ENCODE results near the gene TUBB2A. TPM values are rescaled to one million over a fixed set of nuclear protein-coding genes. Genes with fewer than 3 reads are reported as not detected.
"Not testable (repeated sequence)": the region's sequence is repeated elsewhere in the genome, so short reads cannot be mapped to it uniquely, and the experiment has no call there.

TUBB2A gene
- total RNA-seq, 1 experiment from 2014 or later = 49.9 TPM

DNA sequence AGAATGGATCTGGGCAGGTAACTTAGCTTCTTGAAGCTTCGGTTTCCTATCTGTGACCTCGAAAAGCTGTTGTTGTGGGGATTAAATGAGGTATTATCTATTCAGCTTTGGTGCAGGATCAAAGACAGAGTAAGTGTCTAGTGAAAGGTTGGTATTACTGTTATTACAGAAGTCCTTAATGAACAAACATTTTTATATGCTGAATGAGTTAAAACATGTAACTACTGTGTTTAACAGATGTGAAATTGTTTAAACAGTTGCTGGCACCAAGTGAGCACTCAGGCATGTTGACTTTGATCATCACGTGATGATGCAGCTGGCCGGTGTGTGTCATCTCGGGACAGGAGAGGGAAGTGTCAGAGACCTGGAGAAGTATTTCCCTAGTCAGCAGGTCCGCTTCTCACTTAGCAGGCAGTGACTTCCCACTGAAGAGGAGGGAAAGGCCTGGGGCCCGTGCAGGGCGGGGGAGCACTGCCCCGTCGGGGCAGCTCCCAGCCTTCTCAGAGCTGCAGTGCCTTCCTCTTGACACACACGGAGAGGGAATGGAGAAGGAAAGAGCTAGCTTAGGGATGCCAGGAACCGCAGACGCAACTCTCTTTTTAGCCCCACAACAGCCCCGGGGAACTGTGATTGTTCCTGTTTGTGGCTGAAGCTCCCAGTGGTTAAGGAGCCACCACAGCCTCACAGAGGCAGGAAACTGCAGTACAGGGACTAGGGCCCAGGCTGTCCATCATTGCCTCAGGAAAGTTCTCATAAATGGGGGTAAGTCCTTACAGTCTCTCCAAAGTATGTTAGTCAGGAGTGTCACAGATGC is 18.0 kb downstream of the TUBB2A start:
- RAD21 ChIA-PET (ENCODE audit: low non-redundant PET in 1 of 2, low total read pairs in 2 of 2, uncharacterized antibody in 2 of 2, unreplicated experiment in 2 of 2) = interaction anchor here in 1 of 2 experiments (0.6 kb wide), 1 partner anchor 35 kb away, joined by 8 read pairs; no protein-coding TSS in a partner anchor
- POLR2A ChIA-PET = no interaction called here
- no peak for DNase-seq (ENCODE audit: low read depth, low spot score)
- H3K36me3 ChIP-seq (ENCODE audit: control insufficient read depth in 1 of 2, insufficient read depth in 2 of 2, low read length in 2 of 2) = peaks cover 0 to 13% of the 10 kb centered on the region in 2 experiments; a peak in 2 of 4 replicates
- CTCF ChIA-PET = no interaction called here
- no TSS peak for BruUV-seq (replicated peaks)
- no peak overlapping the region for H2AFZ ChIP-seq (ENCODE audit: low read depth, low read length, poor library complexity, severe bottlenecking)
- no peak for TF ChIP-seq ELF1 (IDR thresholded peaks at IDR 0.05; ENCODE audit: borderline replicate concordance, low read depth)
- TF ChIP-seq SRF (IDR thresholded peaks at IDR 0.05; ENCODE audit: low read depth) = no peak
- no peak for TF ChIP-seq POLR2A (IDR thresholded peaks at IDR 0.05; ENCODE audit: borderline replicate concordance, extremely low read depth, insufficient read depth, insufficient read length)
- no peak for TF ChIP-seq SP1 (IDR thresholded peaks at IDR 0.05; ENCODE audit: low read depth)
- no peak for TF ChIP-seq EGR1 (IDR thresholded peaks at IDR 0.05; ENCODE audit: low read depth)
- TF ChIP-seq ZNF274 (IDR thresholded peaks at IDR 0.05; ENCODE audit: low read depth, low read length) = no peak
- no peak for TF ChIP-seq CBX3 (IDR thresholded peaks at IDR 0.05; ENCODE audit: low read depth)
- H3K4me3 ChIP-seq (replicated peaks in 1 of 2; ENCODE audit: low read depth in 1 of 2, low read length in 2 of 2) = no peak overlapping the region
- no peak overlapping the region for H3K27ac ChIP-seq (ENCODE audit: low read depth, low read length)
- H4K20me1 ChIP-seq (ENCODE audit: insufficient read depth) = no peaks in the 10 kb centered on the region
- no peaks in the 10 kb centered on the region for H3K79me2 ChIP-seq (ENCODE audit: insufficient read depth, low read length)
- ATAC-seq = no peak; the same call in 1 of the 2 replicates
- intact Hi-C loops (cut with micrococcal nuclease) = no loop called here
- no peaks in the 10 kb centered on the region for H3K9me2 ChIP-seq (ENCODE audit: insufficient read depth)
- no peaks in the 10 kb centered on the region for H3K4me1 ChIP-seq (ENCODE audit: control insufficient read depth in 1 of 2, insufficient read depth in 2 of 2, low read length in 2 of 2)
- H3K9ac ChIP-seq (ENCODE audit: low read length) = no peak overlapping the region
- H3K9me3 ChIP-seq (ENCODE audit: control insufficient read depth in 1 of 2, insufficient read depth in 1 of 2, low read depth in 1 of 2, low read length in 2 of 2) = no peaks in the 10 kb centered on the region
- H3K4me2 ChIP-seq (ENCODE audit: low read length) = no peak overlapping the region
- H3K27me3 ChIP-seq (ENCODE audit: insufficient read depth, low read length) = no peaks in the 10 kb centered on the region

DNA sequence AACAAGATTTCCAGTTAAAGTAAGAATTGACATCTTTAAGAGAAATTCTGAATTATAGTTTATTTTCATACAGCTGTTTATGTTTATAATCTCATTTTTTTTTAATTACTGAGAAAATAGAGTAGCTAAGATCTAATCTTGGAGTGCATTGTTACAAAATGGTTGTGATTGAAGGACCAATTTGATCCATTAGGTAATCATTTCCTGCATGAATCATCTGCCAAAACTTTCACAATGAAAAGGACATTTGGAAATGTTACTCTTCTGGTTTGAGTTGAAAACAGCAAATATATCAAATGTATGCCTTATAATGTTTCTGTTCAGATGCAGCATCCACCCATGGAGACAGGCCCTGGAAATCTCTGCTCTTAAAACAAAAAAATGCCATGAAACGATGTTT is 19.0 kb downstream of the TUBB2A start:
- no TSS peak for BruUV-seq (replicated peaks)

DNA sequence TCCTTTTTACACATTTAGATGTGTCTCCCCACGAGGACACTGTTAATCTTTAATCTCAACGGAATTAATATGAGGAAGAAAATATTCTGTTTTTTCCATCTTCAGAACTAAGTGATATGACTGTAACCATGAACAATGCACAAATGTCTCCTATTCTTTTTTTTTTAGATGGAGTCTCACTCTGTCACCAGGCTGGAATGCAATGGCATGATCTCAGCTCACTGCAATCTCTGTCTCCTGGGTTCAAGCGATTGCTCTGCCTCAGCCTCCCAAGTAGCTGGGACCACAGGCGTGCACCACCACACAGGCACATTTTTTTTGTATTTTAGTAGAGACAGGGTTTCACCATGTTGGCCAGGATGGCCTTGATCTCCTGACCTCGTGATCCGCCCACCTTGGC is 19.5 kb downstream of the TUBB2A start:
- POLR2A ChIA-PET; CTCF ChIA-PET; H3K4me3 ChIP-seq (replicated peaks in 1 of 2; ENCODE audit: low read depth in 1 of 2, low read length in 2 of 2): not testable (repeated sequence)

More for the DNA sequence above, 19.0 kb downstream of the TUBB2A start:
- Histone ChIP-seq H2AFZ (ENCODE audit: low read depth, low read length, poor library complexity, severe bottlenecking) (no peak overlapping the region), H3K4me3 (replicated peaks in 1 of 2; ENCODE audit: low read depth in 1 of 2, low read length in 2 of 2) (no peak overlapping the region), H3K9me2 (ENCODE audit: insufficient read depth) (no peaks in the 10 kb centered on the region), H3K36me3 (ENCODE audit: control insufficient read depth in 1 of 2, insufficient read depth in 2 of 2, low read length in 2 of 2) (peaks cover 0 to 13% of the 10 kb centered on the region in 2 experiments; a peak in 2 of 4 replicates), H3K4me1 (ENCODE audit: control insufficient read depth in 1 of 2, insufficient read depth in 2 of 2, low read length in 2 of 2) (no peaks in the 10 kb centered on the region), H3K9ac (ENCODE audit: low read length) (no peak overlapping the region), H3K9me3 (ENCODE audit: control insufficient read depth in 1 of 2, insufficient read depth in 1 of 2, low read depth in 1 of 2, low read length in 2 of 2) (no peaks in the 10 kb centered on the region), H4K20me1 (ENCODE audit: insufficient read depth) (no peaks in the 10 kb centered on the region), H3K27ac (ENCODE audit: low read depth, low read length) (no peak overlapping the region), H3K79me2 (ENCODE audit: insufficient read depth, low read length) (no peaks in the 10 kb centered on the region), H3K27me3 (ENCODE audit: insufficient read depth, low read length) (no peaks in the 10 kb centered on the region), H3K4me2 (ENCODE audit: low read length) (no peak overlapping the region)
- intact Hi-C loops (cut with micrococcal nuclease) = no loop called here
- DNase-seq (ENCODE audit: low read depth, low spot score) (no peak), ATAC-seq (no peak)
- ChIA-PET CTCF (no interaction called here), RAD21 (ENCODE audit: low non-redundant PET in 1 of 2, low total read pairs in 2 of 2, uncharacterized antibody in 2 of 2, unreplicated experiment in 2 of 2) (no interaction called here), POLR2A (no interaction called here)
- no peak for TF ChIP-seq JUND (IDR thresholded peaks at IDR 0.05)
- no peak for TF ChIP-seq ELF1 (IDR thresholded peaks at IDR 0.05; ENCODE audit: borderline replicate concordance, low read depth)
- no peak for TF ChIP-seq EZH2 (IDR thresholded peaks at IDR 0.05)
- no peak for TF ChIP-seq POLR2A (IDR thresholded peaks at IDR 0.05; ENCODE audit: borderline replicate concordance, extremely low read depth, insufficient read depth, insufficient read length)
- TF ChIP-seq POLR2AphosphoS5 (IDR thresholded peaks at IDR 0.05; ENCODE audit: low read depth, low read length) = no peak
- TF ChIP-seq SRF (IDR thresholded peaks at IDR 0.05; ENCODE audit: low read depth) = no peak
- TF ChIP-seq, protein P1, sequence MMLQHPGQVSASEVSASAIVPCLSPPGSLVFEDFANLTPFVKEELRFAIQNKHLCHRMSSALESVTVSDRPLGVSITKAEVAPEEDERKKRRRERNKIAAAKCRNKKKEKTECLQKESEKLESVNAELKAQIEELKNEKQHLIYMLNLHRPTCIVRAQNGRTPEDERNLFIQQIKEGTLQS (IDR thresholded peaks at IDR 0.05) = no peak

More for the DNA sequence above, 19.5 kb downstream of the TUBB2A start:
- H3K27ac ChIP-seq (ENCODE audit: low read depth, low read length); H3K4me2 ChIP-seq (ENCODE audit: low read length); RAD21 ChIA-PET (ENCODE audit: low non-redundant PET in 1 of 2, low total read pairs in 2 of 2, uncharacterized antibody in 2 of 2, unreplicated experiment in 2 of 2); DNase-seq (ENCODE audit: low read depth, low spot score); H2AFZ ChIP-seq (ENCODE audit: low read depth, low read length, poor library complexity, severe bottlenecking); BruUV-seq (replicated peaks); H3K9me3 ChIP-seq (ENCODE audit: control insufficient read depth in 1 of 2, insufficient read depth in 1 of 2, low read depth in 1 of 2, low read length in 2 of 2); H3K27me3 ChIP-seq (ENCODE audit: insufficient read depth, low read length); H3K9ac ChIP-seq (ENCODE audit: low read length); H3K79me2 ChIP-seq (ENCODE audit: insufficient read depth, low read length); ATAC-seq; H3K4me1 ChIP-seq (ENCODE audit: control insufficient read depth in 1 of 2, insufficient read depth in 2 of 2, low read length in 2 of 2); H3K9me2 ChIP-seq (ENCODE audit: insufficient read depth); intact Hi-C loops (cut with micrococcal nuclease); H4K20me1 ChIP-seq (ENCODE audit: insufficient read depth): not testable (repeated sequence)
- H3K36me3 ChIP-seq (ENCODE audit: control insufficient read depth in 1 of 2, insufficient read depth in 2 of 2, low read length in 2 of 2) = peaks cover 0 to 13% of the 10 kb centered on the region in 2 experiments; a peak in 2 of 4 replicates
